ENCODE data around the gene DTNA.
"Not testable (repeated sequence)": the region's sequence is repeated elsewhere in the genome, so short reads cannot be mapped to it uniquely, and the experiment has no call there.

DTNA gene

DNA sequence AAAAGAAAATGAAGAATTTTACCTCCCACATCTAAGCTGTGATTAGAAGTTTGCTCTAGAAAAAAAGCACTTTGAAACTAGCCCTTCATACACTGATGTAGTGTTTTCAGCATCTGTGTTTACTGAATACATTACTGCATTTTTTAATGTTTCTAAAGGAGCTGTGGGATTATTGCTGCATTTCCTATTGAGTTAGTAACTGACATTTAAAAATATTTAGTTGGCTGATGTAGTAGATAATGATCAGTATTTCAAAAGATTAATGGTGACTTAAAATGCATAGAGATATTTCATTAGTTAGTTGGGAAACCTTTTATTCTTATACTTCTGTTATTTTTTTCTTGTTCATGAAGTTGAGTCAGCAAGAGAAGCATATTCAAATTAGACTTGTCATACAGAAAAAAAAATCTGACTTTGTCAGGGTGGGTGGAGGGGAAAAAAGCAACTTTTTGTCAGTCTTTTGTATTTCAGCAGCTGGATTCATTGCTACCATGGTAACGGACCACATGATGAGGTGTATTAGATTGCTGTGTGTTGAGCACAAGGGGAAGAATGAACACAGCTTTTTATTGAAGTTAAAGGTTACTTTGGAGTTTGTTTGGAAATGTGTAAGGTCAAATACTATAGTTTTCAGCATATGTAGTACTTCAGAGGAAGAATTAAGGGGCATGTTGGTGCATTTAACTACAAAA is at the start of gene DTNA:
TSS of gene DTNA (plus strand) at position 549 of the 692 bp plus-strand sequence. CDS start 45,679 bp downstream, outside the sequence.
- no peak for DNase-seq

DNA sequence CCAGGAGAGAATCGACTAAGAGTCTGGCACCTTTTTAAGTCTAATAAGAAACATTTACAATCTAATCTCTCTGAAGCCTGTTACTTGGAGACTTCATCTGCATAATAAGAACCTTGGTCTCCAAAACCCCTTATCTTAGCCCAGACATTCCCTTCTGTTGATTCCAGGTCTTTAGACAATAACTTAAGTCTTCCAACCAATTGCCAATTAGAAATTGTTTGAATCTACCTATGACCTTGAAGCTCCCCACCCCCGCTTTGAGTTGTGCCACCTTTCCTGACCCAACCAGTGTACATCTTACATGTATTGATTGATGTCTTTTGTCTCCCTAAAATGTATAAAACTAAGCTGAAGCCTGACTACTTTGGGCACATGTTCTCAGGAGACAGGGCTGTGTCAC is 49.5 kb upstream of the DTNA start:
- DNase-seq = no peak

DNA sequence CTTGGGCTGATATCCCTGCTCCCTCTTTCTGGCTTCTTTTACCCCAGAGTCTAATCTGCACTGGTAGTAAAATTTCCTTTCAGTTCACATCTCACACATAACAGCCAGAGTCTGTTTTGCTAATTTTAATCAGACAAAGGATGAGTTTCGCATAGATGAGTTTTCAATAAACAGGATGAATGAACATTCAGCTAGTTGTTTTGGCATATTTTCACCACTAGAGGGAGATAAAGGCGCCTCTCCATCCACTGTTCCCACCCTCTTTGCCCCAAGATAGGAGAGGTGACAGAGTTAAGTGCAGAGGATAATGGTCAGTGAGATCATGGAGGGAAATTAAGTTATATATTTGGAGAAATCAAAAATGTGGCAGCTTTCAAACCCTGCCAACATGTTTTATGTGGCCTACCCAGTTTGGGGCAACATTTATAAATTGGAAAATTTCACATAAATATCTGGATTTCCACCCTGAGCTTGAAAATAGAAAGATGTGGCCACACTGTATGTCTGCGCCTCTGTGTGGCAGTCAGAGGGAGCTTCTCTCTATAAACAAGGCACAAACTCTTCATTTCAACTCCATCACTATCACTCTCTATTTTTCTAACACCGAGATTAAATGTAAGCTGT is 48.5 kb upstream of the DTNA start:
- peak; percentile 46 for DNase-seq

DNA sequence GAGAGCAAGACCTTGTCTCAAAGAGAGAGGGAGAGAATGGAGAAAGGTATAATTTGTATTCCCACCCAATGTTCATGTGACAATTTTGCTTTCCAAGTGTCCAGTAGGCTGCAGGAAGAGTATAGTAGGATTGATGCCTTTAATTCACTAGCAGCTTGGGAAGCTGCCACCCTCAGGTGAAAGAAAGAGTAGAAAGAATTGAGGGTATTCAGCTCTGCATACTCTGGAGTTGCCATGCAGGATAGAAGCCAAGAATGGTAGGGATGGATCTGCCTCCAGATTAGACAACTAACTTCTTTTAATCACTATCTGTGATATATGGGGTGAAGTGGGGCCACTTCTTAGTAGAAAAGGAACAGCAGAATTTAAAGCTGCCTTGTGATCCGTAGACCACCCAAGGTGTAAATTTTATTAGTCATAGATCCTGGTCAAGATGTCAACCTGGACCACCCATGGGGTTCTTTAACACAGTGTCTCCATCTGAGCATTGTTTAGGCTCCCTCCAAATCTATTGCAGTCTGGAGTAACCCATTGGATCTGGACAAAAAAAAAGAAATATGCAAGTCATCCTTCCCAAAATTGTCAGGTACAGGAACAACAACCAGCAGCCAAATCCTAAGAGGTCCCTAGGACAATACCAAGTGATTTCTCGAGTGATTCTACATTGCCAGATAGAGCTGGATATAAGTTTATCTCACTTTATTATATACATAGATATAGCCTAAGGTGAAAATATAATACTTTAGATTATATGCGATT is 33.1 kb upstream of the DTNA start:
- DNase-seq = no peak

DNA sequence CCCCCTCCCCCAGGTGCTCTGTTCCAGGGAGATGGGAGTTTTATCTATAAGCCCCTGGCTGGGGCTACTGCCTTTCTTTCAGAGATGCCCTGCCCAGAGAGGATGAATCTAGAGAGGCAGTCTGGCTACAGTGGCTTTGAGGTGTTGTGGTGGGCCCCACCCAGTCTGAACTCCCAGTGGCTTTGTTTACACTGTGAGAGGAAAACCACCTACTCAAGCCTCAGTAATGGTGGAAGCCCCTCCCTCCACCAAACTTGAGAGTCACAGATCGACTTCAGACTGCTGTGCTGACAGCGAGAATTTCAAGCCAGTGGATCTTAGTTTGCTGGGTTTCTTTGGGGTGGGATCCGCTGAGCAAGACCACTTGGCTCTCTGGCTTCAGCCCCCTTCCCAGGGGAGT is 20.3 kb upstream of the DTNA start:
- DNase-seq = not testable (repeated sequence)

DNA sequence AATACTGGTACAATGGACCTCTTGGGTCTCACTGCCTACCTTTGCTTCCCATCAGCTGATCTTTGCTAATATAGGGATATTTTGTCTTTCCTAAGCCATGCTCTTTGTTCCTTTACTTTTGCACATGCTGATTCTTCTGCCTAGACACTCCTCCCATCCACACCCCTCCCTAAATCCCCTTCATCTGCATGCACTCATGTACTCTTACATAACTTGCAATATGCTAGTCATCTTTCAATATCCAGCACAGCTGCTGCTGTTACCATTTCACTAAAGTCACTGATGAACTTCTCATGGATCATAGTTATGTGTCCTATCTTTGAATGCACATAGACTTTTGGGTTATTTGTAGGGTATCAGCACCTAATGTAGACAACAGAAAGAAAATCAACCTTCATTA is 18.5 kb upstream of the DTNA start:
- DNase-seq = no peak

DNA sequence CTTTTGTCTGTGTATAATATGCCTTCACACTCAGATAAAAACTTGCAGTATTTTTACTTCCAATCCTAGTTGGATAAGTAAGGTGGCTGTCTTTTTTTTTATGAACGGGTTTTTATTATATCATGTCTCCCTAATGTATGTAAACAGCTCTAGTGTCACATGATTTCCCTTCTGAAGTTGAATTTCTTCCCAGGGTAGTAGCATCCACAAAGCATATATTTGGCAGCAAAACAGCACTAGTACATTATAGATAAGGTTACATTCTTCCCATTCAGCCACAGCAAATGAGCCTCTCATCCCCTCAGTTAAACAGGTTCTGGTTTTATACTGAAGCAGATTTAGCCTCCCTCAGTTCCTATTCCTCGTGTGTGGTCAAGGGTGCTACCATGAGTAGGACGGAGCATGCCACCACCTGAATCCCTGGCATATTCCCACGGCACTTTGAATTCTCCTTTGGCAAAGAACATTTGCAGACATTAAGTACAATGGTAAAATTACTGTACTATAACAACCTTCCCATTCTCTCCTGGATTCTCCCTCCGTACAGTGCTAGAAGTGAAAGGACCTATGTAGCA is 15.4 kb upstream of the DTNA start:
- no peak for DNase-seq

DNA sequence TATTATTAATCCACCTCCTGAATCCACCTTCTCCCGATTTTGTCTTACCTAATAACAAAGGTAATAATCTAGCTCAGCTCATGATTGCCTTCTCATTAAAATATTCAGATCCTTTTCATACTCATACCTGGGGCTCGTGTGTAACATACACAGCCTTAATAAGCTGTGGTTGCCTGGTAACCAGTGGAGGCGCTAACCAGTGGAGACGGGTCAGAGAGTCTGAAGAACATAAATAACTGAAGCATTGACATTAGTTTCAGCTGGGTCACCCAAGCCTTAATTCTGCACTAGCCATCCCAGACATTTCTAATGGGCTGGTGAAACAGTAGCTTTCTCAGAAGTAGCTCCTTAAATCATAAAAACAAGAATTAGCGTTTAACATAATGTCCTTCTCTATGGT is 14.8 kb upstream of the DTNA start:
- DNase-seq = no peak

DNA sequence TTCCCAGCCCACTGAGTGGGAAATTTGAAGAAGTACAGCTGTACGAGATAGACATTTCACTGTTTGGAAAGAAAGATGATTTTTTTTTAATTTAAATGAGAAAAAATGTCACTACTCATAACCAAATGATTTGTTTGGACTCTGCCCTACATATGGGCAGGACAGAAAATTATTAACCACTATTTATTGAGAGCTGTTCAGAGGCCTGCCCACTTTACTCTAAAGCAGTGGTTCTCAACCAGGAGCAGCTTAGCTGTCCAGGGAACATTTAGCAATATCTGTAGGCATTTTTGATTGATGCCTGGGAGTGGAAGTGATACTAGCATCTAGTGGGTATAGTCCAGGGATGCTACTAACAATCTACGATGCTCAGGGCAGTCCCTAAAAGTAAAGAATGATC is 13.4 kb upstream of the DTNA start:
- DNase-seq = no peak

DNA sequence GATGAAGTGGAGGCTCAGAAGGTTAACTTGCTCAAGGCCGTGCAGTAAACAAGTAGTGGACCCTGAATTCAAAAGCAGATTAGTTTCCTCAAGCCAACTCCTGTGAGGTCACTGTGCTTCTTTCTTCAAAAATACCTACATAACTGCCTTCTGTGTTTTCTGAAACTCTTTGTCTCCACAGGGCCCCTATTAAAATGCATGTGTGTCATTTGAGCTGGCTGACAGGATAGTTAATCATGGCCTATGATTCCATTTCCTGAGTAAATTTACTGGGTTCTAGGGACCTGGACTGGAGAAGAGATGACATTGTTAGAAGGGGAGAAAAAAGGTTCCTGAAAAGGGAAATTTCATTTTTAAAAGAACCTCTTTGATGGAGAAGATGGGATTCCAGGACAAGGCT is 12.9 kb upstream of the DTNA start:
- DNase-seq = no peak

DNA sequence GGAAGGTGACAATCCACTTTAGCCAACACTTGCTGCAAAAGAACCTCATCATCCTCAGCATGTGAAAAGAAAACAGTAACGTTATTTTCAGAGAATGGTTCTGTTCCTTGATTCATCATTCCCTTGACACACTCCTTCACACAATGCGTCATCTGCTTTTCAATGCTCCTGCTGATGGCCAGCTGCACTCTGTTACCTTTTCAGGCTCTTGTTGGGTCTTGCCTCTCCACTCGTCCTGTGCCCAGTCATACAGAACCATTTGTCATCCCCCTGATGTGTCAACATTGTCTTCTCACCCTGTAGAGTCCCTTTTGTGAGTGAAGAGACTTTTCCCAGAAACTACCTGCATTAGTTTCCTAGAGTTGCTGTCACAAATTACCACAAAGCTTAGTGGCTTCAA is 12.2 kb upstream of the DTNA start:
- peak; percentile 6 for DNase-seq

DNA sequence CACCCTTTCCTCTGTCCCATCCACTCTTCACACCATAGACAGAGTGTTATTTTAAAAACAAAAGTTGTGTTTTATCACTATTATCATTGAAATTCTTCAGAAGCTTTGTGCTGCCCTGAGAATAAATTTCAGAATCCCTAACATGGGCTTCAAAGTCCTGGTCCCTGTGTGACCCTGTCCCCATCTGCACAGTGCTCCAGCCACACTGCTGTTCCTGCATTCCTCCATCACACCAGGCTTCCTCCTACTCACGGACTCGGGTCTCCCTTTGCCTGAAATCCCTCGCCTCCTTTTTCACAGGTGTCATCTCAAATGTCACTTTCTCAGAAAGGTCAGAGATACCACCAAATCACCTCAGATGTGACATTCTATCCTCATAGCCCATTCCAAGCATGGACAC is 8.2 kb upstream of the DTNA start:
- DNase-seq = no peak

DNA sequence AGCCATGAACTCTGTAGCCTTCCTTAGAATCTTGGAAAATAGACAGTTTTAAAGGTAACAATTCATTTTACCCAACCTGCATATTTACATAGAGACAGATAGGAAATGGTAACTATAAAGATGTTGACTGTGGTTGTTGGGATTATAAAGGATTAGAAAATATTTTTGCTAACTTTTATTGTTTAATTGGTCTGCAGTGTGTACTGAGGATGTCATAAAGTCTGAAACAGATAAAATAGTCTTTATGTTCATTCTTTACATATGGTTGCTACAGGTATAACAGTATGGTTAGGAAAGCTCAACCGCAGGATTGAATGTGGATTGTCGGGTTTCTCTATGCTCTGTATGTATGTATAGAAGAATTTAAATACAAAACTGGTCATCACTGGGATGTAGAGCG is 7.3 kb upstream of the DTNA start:
- no peak for DNase-seq

DNA sequence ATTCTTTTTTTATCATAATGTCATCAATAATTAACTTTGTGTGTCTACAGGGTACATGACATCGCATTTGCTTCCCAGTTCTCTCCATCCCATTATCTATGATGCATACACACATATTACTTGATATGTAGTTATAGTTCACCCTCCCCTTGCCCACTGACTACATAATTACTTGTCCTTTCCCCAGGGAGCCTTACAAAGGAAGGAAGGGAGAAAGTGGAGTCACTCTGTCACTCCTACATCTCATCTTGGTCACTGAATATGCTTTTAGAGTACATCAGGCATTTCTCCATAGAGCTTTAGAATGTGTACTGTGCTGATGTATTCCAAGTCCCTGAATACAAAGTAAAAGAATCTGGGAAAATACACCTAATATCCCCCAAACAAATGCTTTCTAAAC is 6.0 kb upstream of the DTNA start:
- DNase-seq = no peak

DNA sequence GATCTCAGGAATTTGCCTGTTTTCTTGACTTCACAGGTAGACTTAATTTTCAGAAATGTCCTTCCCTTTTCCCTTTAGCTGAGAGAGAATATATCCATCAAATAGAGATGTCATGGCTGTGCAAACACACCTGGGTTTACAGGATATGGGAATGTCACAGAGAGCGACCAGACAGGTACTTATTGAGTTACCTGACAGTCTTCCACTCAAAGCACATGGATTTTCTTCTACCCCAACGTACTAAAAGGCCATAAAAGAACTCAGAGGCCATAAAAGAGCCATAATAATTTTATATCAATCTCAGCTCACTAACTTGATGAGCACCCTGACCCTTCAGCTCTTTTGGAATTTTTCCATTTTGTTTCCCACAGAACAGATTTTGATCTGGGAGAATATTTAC is 5.3 kb upstream of the DTNA start:
- no peak for DNase-seq

DNA sequence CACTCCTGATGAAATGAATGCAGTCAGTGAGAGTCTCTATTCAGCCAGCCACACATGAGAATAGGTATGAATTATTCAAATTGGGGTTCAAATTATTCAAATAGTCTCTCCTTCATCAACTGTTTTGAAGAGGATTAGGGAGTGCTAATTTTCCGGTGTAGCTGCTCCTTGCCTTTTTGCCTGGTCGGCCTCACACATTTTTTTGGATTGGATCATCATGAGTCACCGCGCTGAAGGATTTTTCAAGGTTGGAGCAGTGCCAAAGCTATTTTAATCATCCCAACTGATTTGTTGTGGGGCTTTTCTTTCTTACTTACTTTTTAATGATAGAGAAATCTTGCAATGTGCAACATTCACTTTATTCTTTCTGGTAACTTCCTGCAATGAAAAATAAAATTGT is 2.4 kb upstream of the DTNA start:
- no peak for DNase-seq

DNA sequence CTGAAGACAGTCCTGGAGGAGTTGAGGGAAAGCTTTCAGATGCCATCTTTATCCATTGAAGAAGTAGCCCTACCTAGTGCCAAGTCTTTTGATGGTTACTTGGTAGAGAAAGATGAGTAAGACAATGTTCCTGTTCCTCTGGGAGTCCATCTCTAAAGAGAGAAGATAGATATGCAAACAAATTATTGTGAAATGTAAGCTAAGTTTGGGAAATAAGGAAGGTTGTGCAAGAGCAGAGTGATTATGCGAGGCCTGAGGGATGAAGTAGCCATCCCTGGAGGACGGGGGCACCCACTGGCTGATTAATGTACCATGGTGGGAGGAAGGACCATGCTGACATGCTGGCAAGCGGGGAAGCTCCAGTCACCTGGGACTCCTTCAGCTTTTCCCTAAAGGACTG is 994 bp upstream of the DTNA start:
- no peak for DNase-seq

DNA sequence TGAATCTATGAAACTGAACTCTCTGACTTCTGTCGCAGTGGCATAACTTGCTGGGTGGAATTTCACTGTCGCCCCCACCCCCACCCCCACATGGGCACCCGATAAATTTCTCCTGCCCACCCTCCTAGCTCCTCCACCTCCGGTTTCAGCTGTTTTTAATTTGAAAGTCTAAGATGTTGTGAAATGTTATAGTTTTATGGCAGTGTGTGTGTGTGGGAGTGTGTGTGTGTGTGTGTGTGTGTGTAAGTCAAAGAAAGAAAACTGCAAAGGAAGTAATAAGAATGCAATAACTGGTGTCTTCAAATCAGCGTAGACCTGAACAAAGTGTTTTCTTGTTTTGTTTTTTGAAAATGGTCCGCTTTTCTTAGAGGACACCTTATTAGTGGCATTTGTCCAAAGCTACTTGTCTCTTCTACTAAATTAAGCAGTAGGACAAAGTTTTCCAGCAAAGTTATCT is 388 bp downstream of the DTNA start:
- no peak for DNase-seq

DNA sequence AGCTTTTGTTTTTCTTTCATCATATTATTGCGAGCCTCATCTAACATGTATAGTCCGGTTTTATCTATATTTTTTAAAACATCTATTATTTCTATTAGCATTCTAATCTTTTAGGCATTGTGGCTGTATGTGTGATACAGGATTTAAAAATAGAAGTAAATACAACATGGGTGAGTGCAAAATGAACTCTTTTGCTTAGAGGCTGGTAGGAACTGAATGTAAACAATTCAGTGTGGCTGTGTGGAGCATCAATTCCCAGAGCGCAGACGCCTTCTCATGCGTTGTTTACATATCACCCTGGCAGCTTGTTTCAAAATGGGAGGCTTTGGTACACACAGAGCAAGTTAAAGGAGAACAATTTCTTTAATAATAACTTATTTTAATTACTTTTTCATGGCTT is 836 bp downstream of the DTNA start:
- no peak for DNase-seq

DNA sequence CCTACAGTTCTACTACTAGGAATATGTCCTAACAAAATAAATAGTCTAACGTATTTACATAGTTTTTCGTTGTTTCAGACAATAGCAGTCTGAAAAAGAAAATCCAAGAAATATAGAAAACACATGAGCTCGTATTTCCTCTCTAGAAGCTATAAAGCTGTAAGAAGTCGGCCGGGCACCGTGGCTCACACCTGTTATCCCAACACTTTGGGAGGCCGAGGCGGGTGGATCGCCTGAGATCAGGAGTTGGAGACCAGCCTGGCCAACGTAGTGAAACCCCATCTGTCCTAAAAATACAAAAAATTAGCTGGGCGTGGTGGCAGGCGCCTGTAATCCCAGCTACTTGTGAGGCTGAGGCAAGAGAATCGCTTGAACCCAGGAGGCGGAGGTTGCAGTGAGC is 6.0 kb downstream of the DTNA start:
- DNase-seq = not testable (repeated sequence)

DNA sequence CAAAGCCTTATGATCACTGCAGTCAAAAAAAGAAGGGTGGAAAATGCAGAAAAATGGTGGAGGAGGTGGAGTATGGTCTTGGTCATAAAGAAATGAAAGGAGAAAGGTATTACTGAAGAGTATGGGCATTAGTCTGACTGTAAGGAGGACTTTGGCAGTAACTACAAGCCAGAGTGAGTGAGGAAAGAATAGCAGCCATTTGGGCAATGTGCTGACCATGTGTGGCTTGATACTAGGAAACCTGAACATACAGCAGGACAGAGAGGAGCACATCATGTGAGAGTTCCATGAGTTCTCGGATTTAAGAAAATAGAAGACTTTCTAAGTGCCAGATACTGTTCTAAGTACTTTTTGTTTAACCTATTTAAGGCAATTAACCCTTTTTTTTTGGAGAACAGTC is 8.5 kb downstream of the DTNA start:
- no peak for DNase-seq

DNA sequence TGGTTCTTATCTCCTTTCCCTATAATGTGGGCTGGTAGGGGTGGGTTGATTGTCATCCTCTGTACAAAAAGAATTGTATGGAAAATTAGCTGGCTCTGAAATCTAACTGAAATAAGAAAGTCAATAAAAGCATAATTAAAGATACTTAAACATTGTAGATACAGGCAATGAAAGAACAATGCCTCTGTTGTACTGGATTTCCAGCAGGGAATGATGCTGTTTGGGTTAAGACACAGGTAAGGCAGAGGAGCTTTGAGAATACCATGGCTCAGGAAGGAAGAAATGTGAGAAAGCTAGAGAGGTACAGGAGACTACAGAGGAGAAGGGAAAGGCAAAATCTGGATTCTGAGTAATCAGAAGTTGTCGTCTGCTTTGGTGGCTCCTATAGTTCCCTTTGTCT is 10.1 kb downstream of the DTNA start:
- no peak for DNase-seq

DNA sequence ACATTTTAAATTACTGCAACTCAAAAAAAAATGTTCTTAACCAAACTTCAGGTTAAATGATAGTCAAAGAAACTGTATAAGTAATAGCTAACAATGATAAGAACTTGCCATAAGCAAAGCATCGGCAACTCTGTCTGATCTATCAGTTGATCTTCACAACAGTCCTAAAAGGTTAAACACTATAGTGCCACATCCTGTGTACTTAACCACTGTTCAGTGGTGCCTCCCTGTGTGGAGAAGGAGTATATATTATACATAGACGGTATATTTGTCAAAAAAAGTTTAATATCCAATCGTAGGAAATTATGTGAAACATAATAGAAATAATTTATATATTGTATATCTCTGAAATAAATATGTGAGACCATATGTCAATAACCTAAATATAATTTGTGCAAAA is 13.0 kb downstream of the DTNA start:
- no peak for DNase-seq

DNA sequence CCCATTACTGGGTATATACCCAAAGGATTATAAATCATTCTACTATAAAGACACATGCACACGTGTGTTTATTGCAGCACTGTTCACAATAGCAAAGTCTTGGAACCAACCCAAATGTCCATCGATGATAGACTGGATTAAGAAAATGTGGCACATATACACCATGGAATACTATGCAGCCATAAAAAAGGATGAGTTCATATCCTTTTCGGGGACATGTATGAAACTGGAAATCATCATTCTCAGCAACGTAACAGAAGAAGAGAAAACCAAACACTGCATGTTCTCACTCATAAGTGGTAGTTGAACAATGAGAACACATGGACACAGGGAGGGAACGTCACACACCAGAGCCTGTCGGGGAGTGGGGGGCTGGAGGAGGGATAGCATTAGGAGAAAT is 15.6 kb downstream of the DTNA start:
- not testable (repeated sequence) for DNase-seq
